Tibial nerve (tissue), 3 donors: ENCODE data around the gene ATP5MK.

Experiments
- CTCF ChIP-seq, 5 experiments: fragments of 200-600 bp in 3 of 5; fragments of 450-650 bp in 2 of 5; sonication (generic) in 3 of 5; IDR thresholded peaks; one replicate each; pipeline ENCODE4 v1.5.1; 2016 to 2019; ENCODE audit warnings: antibody characterized with exemption in 5 of 5, mild to moderate bottlenecking in 3 of 5, moderate library complexity in 2 of 5
- POLR2A ChIP-seq, 2 donors: fragments of 450-650 bp; IDR thresholded peaks; one replicate each; pipeline ENCODE4 v1.6.1; 2017; ENCODE audit warnings: antibody characterized with exemption in 2 of 2, mild to moderate bottlenecking in 2 of 2, moderate library complexity in 2 of 2

DNA sequence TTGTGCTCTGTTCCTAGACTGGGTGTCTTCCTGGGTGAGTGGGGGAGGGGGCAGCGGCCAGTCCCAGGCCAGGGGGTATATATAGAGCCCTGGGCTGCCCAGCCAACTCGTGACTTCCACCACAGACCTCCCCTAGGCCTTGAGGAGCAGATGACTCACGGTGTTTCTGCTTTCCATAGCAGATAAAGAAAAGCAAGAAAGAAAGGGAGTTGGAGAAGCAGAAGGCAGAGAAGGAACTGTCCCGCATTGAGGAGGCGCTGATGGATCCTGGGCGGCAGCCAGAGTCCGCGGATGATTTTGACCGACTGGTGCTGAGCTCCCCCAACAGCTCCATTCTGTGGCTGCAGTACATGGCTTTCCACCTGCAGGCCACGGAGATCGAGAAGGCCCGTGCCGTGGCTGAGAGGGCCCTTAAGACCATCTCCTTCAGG, 45.8 kb upstream of the ATP5MK start:
- TF ChIP-seq CTCF (IDR thresholded peaks at IDR 0.05): no peak
- no peak for TF ChIP-seq POLR2A (IDR thresholded peaks at IDR 0.05)
